NCI-H1105 treated with DMSO at 0.1 percent for 48 hours (cell line): ENCODE data around the gene SPATA2.

Experiments used
- DNase-seq: peaks from one replicate; lab custom pipeline; 2025; lab: John Stamatoyannopoulos, UW

Gene SPATA2

GRCh38 chr20:49929142-49929494 is 13.8 kb upstream of the SPATA2 start:
- DNase-seq: no peak

GRCh38 chr20:49928411-49929141 is 13.2 kb upstream of the SPATA2 start:
- peak; percentile 71 for DNase-seq

GRCh38 chr20:49925901-49926454 is 10.6 kb upstream of the SPATA2 start:
- no peak for DNase-seq

- no peak for DNase-seq
Measured at GRCh38 chr20:49924247-49924646, 8.9 kb upstream of the SPATA2 start.

GRCh38 chr20:49919461-49919860 is 4.1 kb upstream of the SPATA2 start:
- DNase-seq: no peak

- no peak for DNase-seq
Measured at GRCh38 chr20:49919009-49919408, 3.7 kb upstream of the SPATA2 start.

- DNase-seq: no peak
Measured at GRCh38 chr20:49918446-49918845, 3.1 kb upstream of the SPATA2 start.

GRCh38 chr20:49916146-49917002 is 1.0 kb upstream of the SPATA2 start:
- DNase-seq: no peak

GRCh38 chr20:49915118-49915379 is 280 bp downstream of the SPATA2 start:
- no peak for DNase-seq

GRCh38 chr20:49914310-49915117 is 815 bp downstream of the SPATA2 start:
- no peak for DNase-seq

GRCh38 chr20:49913399-49914047 is 1.8 kb downstream of the SPATA2 start:
- DNase-seq: no peak

- no peak for DNase-seq
Measured at GRCh38 chr20:49910340-49910706, 5.0 kb downstream of the SPATA2 start.

GRCh38 chr20:49909499-49910339 is 5.6 kb downstream of the SPATA2 start:
- no peak for DNase-seq

GRCh38 chr20:49908258-49908565 is 7.1 kb downstream of the SPATA2 start:
- no peak for DNase-seq

- no peak for DNase-seq
Measured at GRCh38 chr20:49907405-49908257, 7.7 kb downstream of the SPATA2 start.

GRCh38 chr20:49906615-49907154 is 8.6 kb downstream of the SPATA2 start:
- no peak for DNase-seq

- no peak for DNase-seq
Measured at GRCh38 chr20:49906101-49906604, 9.2 kb downstream of the SPATA2 start.

- no peak for DNase-seq
Measured at GRCh38 chr20:49905415-49906091, 9.8 kb downstream of the SPATA2 start.
